CD14-positive monocyte (primary cell): ENCODE results near the gene NUAK1. TPM values are rescaled to one million over a fixed set of nuclear protein-coding genes. Genes with fewer than 3 reads are reported as not detected.

Experiments
- DNase-seq, 3 donors: peaks; one replicate each; pipeline ENCODE4 v3.0.0-alpha.2; 2011 to 2022
- H2AFZ ChIP-seq: 2 replicates; pipeline ENCODE4 v1.6.0; 2012; ENCODE audit warnings: mild to moderate bottlenecking, low read depth, low read length, inconsistent platforms; ENCODE audit not compliant: insufficient read depth, poor library complexity, severe bottlenecking
- H3K27ac ChIP-seq, 2 donors: 1 replicate in 1 of 2; 2 replicates in 1 of 2; pipeline ENCODE4 v1.5.1; 2012 to 2013; ENCODE audit warnings: low read length in 2 of 2, control low read depth in 1 of 2, inconsistent platforms in 1 of 2, low read depth in 1 of 2, mild to moderate bottlenecking in 1 of 2
- H3K27me3 ChIP-seq, 2 donors: one replicate each; pipeline versions ENCODE4 v1.6.0 to v1.6.1; 2011 to 2013; ENCODE audit warnings: low read length in 2 of 2; ENCODE audit not compliant: control insufficient read depth in 2 of 2, insufficient read depth in 2 of 2
- H3K36me3 ChIP-seq, 2 donors: replicated peaks in 1 of 2; 1 replicate in 1 of 2; 2 replicates in 1 of 2; pipeline versions ENCODE4 v1.5.1 to v1.6.1; 2012 to 2013; ENCODE audit warnings: low read length in 2 of 2, control low read depth in 1 of 2, inconsistent platforms in 1 of 2, mild to moderate bottlenecking in 1 of 2; ENCODE audit not compliant: insufficient read depth in 2 of 2, control insufficient read depth in 1 of 2
- H3K4me1 ChIP-seq, 2 donors: 1 replicate in 1 of 2; 2 replicates in 1 of 2; pipeline versions ENCODE4 v1.5.1 to v1.6.1; 2012 to 2013; ENCODE audit warnings: low read length in 2 of 2, control low read depth in 1 of 2, inconsistent platforms in 1 of 2, mild to moderate bottlenecking in 1 of 2, moderate library complexity in 1 of 2; ENCODE audit not compliant: insufficient read depth in 2 of 2, control insufficient read depth in 1 of 2
- H3K4me2 ChIP-seq: replicated peaks from 2 replicates; pipeline ENCODE3; 2012; ENCODE audit warnings: low read length, moderate library complexity, mild to moderate bottlenecking; ENCODE audit not compliant: poor library complexity, severe bottlenecking; ENCODE audit errors: extremely low read depth
- H3K4me3 ChIP-seq, 3 experiments: fragments of 200-600 bp in 1 of 3; sonication (generic) in 1 of 3; replicated peaks in 1 of 3; 1 replicate in 2 of 3; 2 replicates in 1 of 3; pipeline ENCODE4 v1.5.1; 2011 to 2013; ENCODE audit warnings: low read length in 3 of 3, mild to moderate bottlenecking in 3 of 3, control low read depth in 2 of 3, low read depth in 2 of 3, inconsistent platforms in 1 of 3, moderate library complexity in 1 of 3
- H3K79me2 ChIP-seq: 2 replicates; pipeline ENCODE4 v1.6.0; 2012; ENCODE audit warnings: mild to moderate bottlenecking, control low read depth, inconsistent platforms, low read length, moderate library complexity; ENCODE audit not compliant: insufficient read depth
- H3K9ac ChIP-seq: 2 replicates; pipeline ENCODE4 v1.6.0; 2017; ENCODE audit warnings: low read length, mild to moderate bottlenecking; ENCODE audit not compliant: insufficient read depth, poor library complexity, severe bottlenecking
- H3K9me3 ChIP-seq, 2 donors: replicated peaks in 1 of 2; 1 replicate in 1 of 2; 2 replicates in 1 of 2; pipeline versions ENCODE4 v1.5.1 to v1.6.1; 2012 to 2013; ENCODE audit warnings: low read length in 2 of 2, control low read depth in 1 of 2; ENCODE audit not compliant: control insufficient read depth in 1 of 2, insufficient read depth in 1 of 2
- H4K20me1 ChIP-seq: 2 replicates; pipeline ENCODE4 v1.6.0; 2012; ENCODE audit warnings: mild to moderate bottlenecking, low read length, control low read depth, moderate library complexity; ENCODE audit not compliant: insufficient read depth
- H3K27ac Mint-ChIP-seq, 7 donors: one replicate each; pipeline ENCODE4 v1.8.0; 2020; ENCODE audit warnings: mild to moderate bottlenecking in 7 of 7, mixed read lengths in 7 of 7, moderate library complexity in 6 of 7, inconsistent platforms in 2 of 7
- H3K27me3 Mint-ChIP-seq, 3 donors: one replicate each; pipeline ENCODE4 v1.8.0; 2021 to 2022; ENCODE audit warnings: low read depth in 3 of 3, mild to moderate bottlenecking in 3 of 3, mixed read lengths in 3 of 3, moderate library complexity in 3 of 3, inconsistent platforms in 1 of 3
- H3K36me3 Mint-ChIP-seq, 2 donors: one replicate each; pipeline ENCODE4 v1.8.0; 2020; ENCODE audit warnings: mixed read lengths in 2 of 2, inconsistent platforms in 1 of 2, mild to moderate bottlenecking in 1 of 2
- H3K4me1 Mint-ChIP-seq: one replicate; pipeline ENCODE4 v1.8.0; 2020; ENCODE audit warnings: mild to moderate bottlenecking, mixed read lengths
- H3K4me3 Mint-ChIP-seq, 2 donors: one replicate each; pipeline ENCODE4 v1.8.0; 2020; ENCODE audit warnings: mild to moderate bottlenecking in 2 of 2, mixed read lengths in 2 of 2, moderate library complexity in 1 of 2
- H3K9me3 Mint-ChIP-seq, 7 donors: one replicate each; pipeline ENCODE4 v1.8.0; 2020 to 2022; ENCODE audit warnings: mixed read lengths in 7 of 7, mild to moderate bottlenecking in 6 of 7, moderate library complexity in 6 of 7, inconsistent platforms in 2 of 7
- WGBS: methylation state at CpG from one replicate; pipeline ENCODE4 v1.1.5; 2013; ENCODE audit warnings: missing lambda C conversion rate; ENCODE audit not compliant: insufficient coverage; 5-methylcytosine and 5-hydroxymethylcytosine counted together
- intact Hi-C, 2 donors: fragments of 100-400 bp; cut with micrococcal nuclease; formaldehyde crosslinking; loops; one replicate each; pipeline versions ENCODE4 v1.15.0 to v1.15.1; 2023
- polyA plus RNA-seq, 3 donors: library from polyadenylated mRNA; depleted of rRNA in 1 of 3; unstranded in 2 of 3; stranded (reverse) in 1 of 3; fragments of 300-500 nt in 2 of 3; fragments of >200 nt in 1 of 3; fragmentation: Illumina TruSeq in 2 of 3; gene quantifications; 1 replicate in 2 of 3; 2 replicates in 1 of 3; pipeline ENCODE4 v1.2.3, GENCODE V29; 2012 to 2021
- TF ChIP-seq, protein P1 (sequence below): fragments of 200-600 bp; IDR thresholded peaks from one replicate; pipeline ENCODE4 v1.8.0; 2022; ENCODE audit warnings: antibody characterized with exemption, mild to moderate bottlenecking

NUAK1 gene
- polyA plus RNA-seq, 3 donors: not detected

DNA sequence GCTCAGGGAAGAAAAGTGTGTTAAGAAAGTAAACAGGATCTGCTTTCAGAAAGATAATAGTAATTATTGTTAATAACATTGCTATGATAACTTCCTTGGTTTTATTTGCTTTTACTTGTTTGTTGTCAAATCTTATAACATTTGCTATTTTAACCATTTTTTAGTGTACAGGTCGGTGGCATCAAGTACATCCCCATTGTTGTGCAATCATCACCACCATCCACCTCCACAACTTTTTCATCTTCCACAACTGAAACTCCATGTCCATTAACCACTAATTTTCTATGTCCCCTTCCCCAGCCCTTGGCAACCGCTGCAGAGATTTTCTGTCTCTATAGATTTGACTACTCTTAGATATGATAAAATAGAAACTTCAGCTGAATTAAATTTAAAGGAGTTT lies 22.7 kb upstream of the NUAK1 start:
- H3K4me3 ChIP-seq: no peak overlapping the region
- H2AFZ ChIP-seq: no peak overlapping the region
- no peak overlapping the region for H3K9ac ChIP-seq
- no peak overlapping the region for H3K27ac Mint-ChIP-seq
- H3K9me3 ChIP-seq: peaks cover 0 to 4% of the 10 kb centered on the region in 2 donors
- no peak overlapping the region for H3K27ac ChIP-seq
- H4K20me1 ChIP-seq: no peaks in the 10 kb centered on the region
- TF ChIP-seq, protein P1, sequence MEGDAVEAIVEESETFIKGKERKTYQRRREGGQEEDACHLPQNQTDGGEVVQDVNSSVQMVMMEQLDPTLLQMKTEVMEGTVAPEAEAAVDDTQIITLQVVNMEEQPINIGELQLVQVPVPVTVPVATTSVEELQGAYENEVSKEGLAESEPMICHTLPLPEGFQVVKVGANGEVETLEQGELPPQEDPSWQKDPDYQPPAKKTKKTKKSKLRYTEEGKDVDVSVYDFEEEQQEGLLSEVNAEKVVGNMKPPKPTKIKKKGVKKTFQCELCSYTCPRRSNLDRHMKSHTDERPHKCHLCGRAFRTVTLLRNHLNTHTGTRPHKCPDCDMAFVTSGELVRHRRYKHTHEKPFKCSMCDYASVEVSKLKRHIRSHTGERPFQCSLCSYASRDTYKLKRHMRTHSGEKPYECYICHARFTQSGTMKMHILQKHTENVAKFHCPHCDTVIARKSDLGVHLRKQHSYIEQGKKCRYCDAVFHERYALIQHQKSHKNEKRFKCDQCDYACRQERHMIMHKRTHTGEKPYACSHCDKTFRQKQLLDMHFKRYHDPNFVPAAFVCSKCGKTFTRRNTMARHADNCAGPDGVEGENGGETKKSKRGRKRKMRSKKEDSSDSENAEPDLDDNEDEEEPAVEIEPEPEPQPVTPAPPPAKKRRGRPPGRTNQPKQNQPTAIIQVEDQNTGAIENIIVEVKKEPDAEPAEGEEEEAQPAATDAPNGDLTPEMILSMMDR: no peak
- intact Hi-C loops: no loop called here
- peaks cover 0 to 12% (median 2%) of the 10 kb centered on the region in 7 donors for H3K9me3 Mint-ChIP-seq
- peaks cover 6 to 21% (median 9%) of the 10 kb centered on the region in 3 donors for H3K27me3 Mint-ChIP-seq
- no peaks in the 10 kb centered on the region for H3K36me3 Mint-ChIP-seq
- H3K4me1 Mint-ChIP-seq: no peaks in the 10 kb centered on the region
- no peak for DNase-seq
- no CpG with 5 or more reads among the region's 2 CpGs for WGBS
- H3K36me3 ChIP-seq: no peaks in the 10 kb centered on the region
- H3K4me3 Mint-ChIP-seq: no peak overlapping the region
- no peaks in the 10 kb centered on the region for H3K79me2 ChIP-seq
- no peaks in the 10 kb centered on the region for H3K4me1 ChIP-seq
- H3K4me2 ChIP-seq: no peak overlapping the region
- H3K27me3 ChIP-seq: no peaks in the 10 kb centered on the region

DNA sequence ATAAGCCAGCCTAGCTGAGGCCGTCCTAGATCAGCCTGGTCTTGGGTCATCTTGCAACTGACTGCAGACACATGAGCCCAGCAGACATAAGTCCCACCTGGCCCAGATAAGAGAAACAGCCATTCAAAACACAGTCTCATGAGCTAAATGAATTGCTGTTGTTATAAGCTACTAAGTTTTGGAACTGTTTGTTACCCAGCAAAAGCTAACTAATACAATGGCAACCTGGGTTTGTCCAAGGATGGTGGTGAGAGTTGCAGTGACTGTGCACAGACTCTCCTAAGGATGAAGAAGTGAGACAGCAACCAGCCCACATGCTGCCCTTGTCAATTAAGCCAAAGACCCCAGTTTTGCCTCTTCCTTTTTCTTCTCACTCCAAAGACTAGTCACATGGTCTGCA lies 22.2 kb upstream of the NUAK1 start:
- WGBS: 78% methylated on average over 1 of the region's 1 CpG

More for the DNA sequence above, 22.2 kb upstream of the NUAK1 start:
- H3K9me3 ChIP-seq: peaks cover 0 to 4% of the 10 kb centered on the region in 2 donors
- Mint-ChIP-seq H3K27me3 (peaks cover 6 to 15% (median 8%) of the 10 kb centered on the region in 3 donors), H3K27ac (no peak overlapping the region), H3K4me3 (no peak overlapping the region), H3K9me3 (peaks cover 0 to 8% (median 2%) of the 10 kb centered on the region in 7 donors), H3K36me3 (no peaks in the 10 kb centered on the region), H3K4me1 (no peaks in the 10 kb centered on the region)
- H3K9ac ChIP-seq: no peak overlapping the region
- H3K4me2 ChIP-seq: no peak overlapping the region
- no peaks in the 10 kb centered on the region for H3K27me3 ChIP-seq
- intact Hi-C loops: no loop called here
- no peak overlapping the region for H3K27ac ChIP-seq
- H2AFZ ChIP-seq: no peak overlapping the region
- H4K20me1 ChIP-seq: no peaks in the 10 kb centered on the region
- no peaks in the 10 kb centered on the region for H3K36me3 ChIP-seq
- no peak for DNase-seq
- TF ChIP-seq, protein P1: no peak
- H3K4me3 ChIP-seq: no peak overlapping the region
- no peaks in the 10 kb centered on the region for H3K79me2 ChIP-seq
- H3K4me1 ChIP-seq: no peaks in the 10 kb centered on the region
